Body of pancreas (tissue), 4 donors: ENCODE results near the gene ADH7. TPM values are rescaled to one million over a fixed set of nuclear protein-coding genes. Genes with fewer than 3 reads are reported as not detected.

ENCODE experiments used
- ATAC-seq: fragments of 150-250 bp; one replicate; pipeline ENCODE4 v1.9.1; 2016
- DNase-seq, 4 donors: peaks; one replicate each; pipeline ENCODE4 v3.0.0-alpha.2; 2019
- H3K27ac ChIP-seq, 4 donors: fragments of 200-600 bp; sonication (generic); 1 replicate in 3 of 4; 2 replicates in 1 of 4; pipeline versions ENCODE4 v1.5.1 to v1.6.1; 2016 to 2019; ENCODE audit warnings: mild to moderate bottlenecking in 1 of 4, mixed read lengths in 1 of 4, moderate library complexity in 1 of 4
- H3K27me3 ChIP-seq, 2 donors: fragments of 200-600 bp; sonication (generic); one replicate each; pipeline ENCODE4 v1.6.0; 2016; ENCODE audit warnings: mild to moderate bottlenecking in 1 of 2
- H3K36me3 ChIP-seq, 2 donors: fragments of 200-600 bp; sonication (generic); replicated peaks in 1 of 2; 2 replicates each; pipeline ENCODE4 v1.5.1; 2016; ENCODE audit warnings: low read depth in 2 of 2; ENCODE audit not compliant: insufficient read depth in 1 of 2
- H3K4me1 ChIP-seq: fragments of 200-600 bp; sonication (generic); one replicate; pipeline ENCODE4 v1.6.0; 2016
- H3K4me3 ChIP-seq, 2 donors: fragments of 200-600 bp; sonication (generic); 1 replicate in 1 of 2; 2 replicates in 1 of 2; pipeline ENCODE4 v1.5.1; 2016 to 2019
- H3K9me3 ChIP-seq, 3 donors: fragments of 200-600 bp; sonication (generic); 1 replicate in 2 of 3; 2 replicates in 1 of 3; pipeline ENCODE4 v1.5.1; 2016
- CTCF ChIP-seq, 7 experiments: fragments of 450-650 bp in 4 of 7; fragments of 200-600 bp in 3 of 7; sonication (generic) in 3 of 7; IDR thresholded peaks; one replicate each; pipeline ENCODE4 v1.5.1; 2016 to 2019; ENCODE audit warnings: antibody characterized with exemption in 7 of 7
- POLR2A ChIP-seq, 3 donors: fragments of 450-650 bp; IDR thresholded peaks; one replicate each; pipeline ENCODE4 v1.6.1; 2016; ENCODE audit warnings: antibody characterized with exemption in 3 of 3, mild to moderate bottlenecking in 2 of 3
- WGBS, 2 donors: methylation state at CpG; one replicate each; pipeline ENCODE4 v1.1.5; 2017; 5-methylcytosine and 5-hydroxymethylcytosine counted together
- intact Hi-C: fragments of 100-400 bp; cut with DNase I; formaldehyde crosslinking; loops from one replicate; pipeline ENCODE4 v1.15.1; 2023
- total RNA-seq, 2 donors: library from RNA; depleted of rRNA; stranded (reverse); fragments of >200 nt; gene quantifications; one replicate each; pipeline ENCODE4 v1.1.0, GENCODE V29; 2016

The ADH7 gene
- total RNA-seq, 2 donors from 2014 or later = not detected

- Histone ChIP-seq H3K4me3 (no peak overlapping the region), H3K4me1 (peaks cover 24% of the 10 kb centered on the region), H3K27me3 (no peaks in the 10 kb centered on the region), H3K36me3 (no peaks in the 10 kb centered on the region), H3K9me3 (no peaks in the 10 kb centered on the region), H3K27ac (peak overlapping the region; percentile 14 to 60 (median 38))
- DNase-seq = peak; percentile 48 to 60 (median 52)
- ATAC-seq = peak; percentile 90
- no peak for TF ChIP-seq POLR2A (IDR thresholded peaks at IDR 0.05)
- TF ChIP-seq CTCF (IDR thresholded peaks at IDR 0.05) = no peak
- WGBS, 2 donors = 38 to 50% methylated on average over 5 of the region's 5 CpGs
- intact Hi-C loops = no loop called here
These were observed 51.2 kb downstream of the ADH7 start for GRCh38 chr4:99383833-99384392.

- TF ChIP-seq POLR2A (IDR thresholded peaks at IDR 0.05) = no peak
- no peak for TF ChIP-seq CTCF (IDR thresholded peaks at IDR 0.05)
- Histone ChIP-seq H3K27ac (peak overlapping the region; percentile 14 to 60 (median 36)), H3K9me3 (no peaks in the 10 kb centered on the region), H3K4me1 (peaks cover 24% of the 10 kb centered on the region), H3K4me3 (no peak overlapping the region), H3K27me3 (no peaks in the 10 kb centered on the region), H3K36me3 (no peaks in the 10 kb centered on the region)
- ATAC-seq = no peak
- intact Hi-C loops = no loop called here
- WGBS, 2 donors = 51 to 52% methylated on average over 3 of the region's 3 CpGs
- DNase-seq = no peak
These were observed 51.7 kb downstream of the ADH7 start for GRCh38 chr4:99383399-99383798.

GRCh38 chr4:99382745-99383360 is 52.3 kb downstream of the ADH7 start:
- H3K4me1 ChIP-seq = peaks cover 24% of the 10 kb centered on the region
- H3K4me3 ChIP-seq = no peak overlapping the region
- intact Hi-C loops = no loop called here
- no peaks in the 10 kb centered on the region for H3K36me3 ChIP-seq
- 42 to 64% methylated on average over 1 of the region's 1 CpG for WGBS, 2 donors
- DNase-seq = peak in 1 of 4 donors; percentile 33
- no peaks in the 10 kb centered on the region for H3K9me3 ChIP-seq
- ATAC-seq = peak; percentile 46
- H3K27ac ChIP-seq = peak overlapping the region; percentile 14 to 60 (median 36)
- no peaks in the 10 kb centered on the region for H3K27me3 ChIP-seq
- TF ChIP-seq CTCF (IDR thresholded peaks at IDR 0.05) (no peak), POLR2A (IDR thresholded peaks at IDR 0.05) (no peak)

- Histone ChIP-seq H3K27me3 (no peaks in the 10 kb centered on the region), H3K4me1 (peaks cover 24% of the 10 kb centered on the region), H3K36me3 (no peaks in the 10 kb centered on the region), H3K9me3 (no peaks in the 10 kb centered on the region), H3K27ac (no peak overlapping the region), H3K4me3 (no peak overlapping the region)
- no peak for DNase-seq
- ATAC-seq = no peak
- 3 to 23% methylated on average over 1 of the region's 1 CpG for WGBS, 2 donors
- intact Hi-C loops = no loop called here
- TF ChIP-seq POLR2A (IDR thresholded peaks at IDR 0.05) (no peak), CTCF (IDR thresholded peaks at IDR 0.05) (no peak)
These were observed 53.5 kb downstream of the ADH7 start for GRCh38 chr4:99381588-99382175.
